ENCODE measurements around the gene VPS9D1.
A peak's percentile ranks its signal among the peaks of the same experiment; 100 is the strongest.

VPS9D1 gene

GRCh38 chr16:89657442-89658220 lies 63.1 kb downstream of the VPS9D1 start, which contains the start of the genes CHMP1A and SPATA33:
Gene CHMP1A, minus strand, starts transcription at chr16:89657708. Its CDS starts 120 bp downstream, at chr16:89657588.
Gene SPATA33, plus strand, starts transcription at chr16:89657836. Its CDS starts 76 bp downstream, at chr16:89657912.
- DNase-seq, result peak; percentile 91
